Thymus (tissue), 11 donors: ENCODE data around the gene DDAH1. TPM values are rescaled to one million over a fixed set of nuclear protein-coding genes. Genes with fewer than 3 reads are reported as not detected.

Experiments
- DNase-seq, 9 donors: peaks; one replicate each; pipeline ENCODE4 v3.0.0-alpha.2; 2013; ENCODE audit warnings: low spot score in 9 of 9, low read depth in 6 of 9, missing footprints in 1 of 9
- H3K27ac ChIP-seq, 2 donors: one replicate each; pipeline ENCODE4 v1.5.1; 2013; ENCODE audit warnings: control low read depth in 1 of 2, low read depth in 1 of 2, low read length in 1 of 2, mild to moderate bottlenecking in 1 of 2, moderate library complexity in 1 of 2
- H3K27me3 ChIP-seq, 2 donors: one replicate each; pipeline ENCODE4 v1.5.1; 2013; ENCODE audit warnings: low read length in 1 of 2; ENCODE audit not compliant: control insufficient read depth in 2 of 2, insufficient read depth in 1 of 2
- H3K36me3 ChIP-seq, 2 donors: one replicate each; pipeline ENCODE4 v1.5.1; 2013; ENCODE audit warnings: low read length in 1 of 2, mild to moderate bottlenecking in 1 of 2, moderate library complexity in 1 of 2; ENCODE audit not compliant: control insufficient read depth in 2 of 2, insufficient read depth in 2 of 2
- H3K4me1 ChIP-seq, 2 donors: one replicate each; pipeline ENCODE4 v1.5.1; 2013; ENCODE audit warnings: low read length in 2 of 2; ENCODE audit not compliant: control insufficient read depth in 2 of 2, insufficient read depth in 2 of 2
- H3K4me3 ChIP-seq, 2 donors: one replicate each; pipeline ENCODE4 v1.5.1; 2013; ENCODE audit warnings: low read length in 2 of 2, control low read depth in 1 of 2, mild to moderate bottlenecking in 1 of 2
- H3K9me3 ChIP-seq, 2 donors: one replicate each; pipeline ENCODE4 v1.5.1; 2013; ENCODE audit warnings: low read length in 1 of 2, mild to moderate bottlenecking in 1 of 2; ENCODE audit not compliant: control insufficient read depth in 2 of 2, insufficient read depth in 1 of 2
- WGBS: extraction: QIAGEN DNeasy Blood & Tissue Kit; methylation state at CpG from one replicate; pipeline ENCODE4 v1.1.7; 2013; 5-methylcytosine and 5-hydroxymethylcytosine counted together
- polyA plus RNA-seq: library from polyadenylated mRNA; stranded (reverse); fragments of 200-250 nt; gene quantifications from one replicate; pipeline ENCODE4 v1.2.3, GENCODE V29; 2013
- total RNA-seq: library from RNA; stranded (reverse); fragments of 120-200 nt; gene quantifications from one replicate; pipeline ENCODE4 v1.2.4, GENCODE V29; 2013
- donor health status: healthy.

Gene DDAH1
- total and polyA plus RNA-seq, 2 donors = 0.99 to 2.4 TPM

DNA sequence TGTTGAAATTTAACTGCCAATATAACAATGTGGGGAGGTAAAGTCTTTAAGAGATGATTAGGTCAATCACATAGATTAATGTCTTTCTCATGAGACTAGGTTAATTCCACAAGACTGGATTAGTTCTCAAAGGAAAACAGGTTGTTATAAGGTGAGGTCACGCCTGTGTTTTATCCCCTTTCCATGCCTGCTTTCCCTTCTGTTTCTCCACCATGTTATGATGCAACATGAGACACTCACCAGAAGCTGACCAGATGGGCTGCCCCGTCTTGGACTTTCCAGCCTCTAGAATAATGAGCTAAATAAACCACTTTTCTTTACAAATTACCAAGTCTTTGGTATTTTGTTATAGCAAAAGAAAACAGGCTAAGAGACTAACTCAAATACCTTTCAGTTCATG lies 70.8 kb downstream of the DDAH1 start:
- Histone ChIP-seq H3K36me3 (no peaks in the 10 kb centered on the region), H3K9me3 (no peaks in the 10 kb centered on the region), H3K27ac (no peak overlapping the region), H3K4me3 (no peak overlapping the region), H3K27me3 (no peaks in the 10 kb centered on the region), H3K4me1 (no peaks in the 10 kb centered on the region)
- WGBS = 95% methylated on average over 2 of the region's 2 CpGs
- DNase-seq = no peak

DNA sequence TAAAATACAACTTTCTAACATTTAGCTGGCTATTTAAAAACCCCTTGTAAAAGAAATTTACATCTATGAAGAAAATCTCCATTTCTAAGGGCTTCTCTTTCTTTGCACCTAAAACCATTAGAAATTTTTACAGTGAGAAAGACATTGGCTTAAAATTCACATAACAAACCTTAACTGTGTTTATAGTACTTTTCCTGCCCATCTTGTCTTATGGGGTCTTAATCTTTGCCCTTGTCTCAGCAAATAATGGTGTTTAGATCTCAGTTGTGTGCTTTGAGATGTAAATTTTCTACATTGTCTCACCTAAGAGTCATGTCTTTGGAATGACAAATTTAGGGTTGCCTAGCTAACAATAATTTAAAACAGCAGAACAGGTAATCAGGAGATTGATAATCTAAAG lies 71.5 kb downstream of the DDAH1 start:
- Histone ChIP-seq H3K9me3 (no peaks in the 10 kb centered on the region), H3K27me3 (no peaks in the 10 kb centered on the region), H3K4me3 (no peak overlapping the region), H3K4me1 (no peaks in the 10 kb centered on the region), H3K36me3 (no peaks in the 10 kb centered on the region), H3K27ac (no peak overlapping the region)
- no peak for DNase-seq

DNA sequence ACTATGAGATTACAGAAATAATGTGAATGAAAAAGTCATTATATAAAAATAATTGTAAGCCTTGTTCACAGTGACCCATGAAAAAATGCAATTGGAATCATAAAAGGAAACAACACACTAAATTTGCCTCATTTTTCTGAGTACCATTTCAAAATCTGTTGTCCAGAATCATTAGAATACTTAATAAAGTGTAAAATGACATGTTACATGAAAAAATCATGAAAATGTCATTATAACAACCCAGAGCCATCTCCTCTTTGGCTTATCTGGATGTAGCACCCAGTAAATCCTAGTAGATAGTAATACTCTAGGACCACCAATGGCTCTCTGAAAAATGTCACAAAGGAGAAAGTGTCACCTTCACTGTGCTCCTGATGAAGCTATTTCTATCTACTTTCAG lies 76.5 kb downstream of the DDAH1 start:
- Histone ChIP-seq H3K36me3 (no peaks in the 10 kb centered on the region), H3K27me3 (no peaks in the 10 kb centered on the region), H3K4me1 (no peaks in the 10 kb centered on the region), H3K9me3 (no peaks in the 10 kb centered on the region), H3K27ac (no peak overlapping the region), H3K4me3 (no peak overlapping the region)
- no peak for DNase-seq

DNA sequence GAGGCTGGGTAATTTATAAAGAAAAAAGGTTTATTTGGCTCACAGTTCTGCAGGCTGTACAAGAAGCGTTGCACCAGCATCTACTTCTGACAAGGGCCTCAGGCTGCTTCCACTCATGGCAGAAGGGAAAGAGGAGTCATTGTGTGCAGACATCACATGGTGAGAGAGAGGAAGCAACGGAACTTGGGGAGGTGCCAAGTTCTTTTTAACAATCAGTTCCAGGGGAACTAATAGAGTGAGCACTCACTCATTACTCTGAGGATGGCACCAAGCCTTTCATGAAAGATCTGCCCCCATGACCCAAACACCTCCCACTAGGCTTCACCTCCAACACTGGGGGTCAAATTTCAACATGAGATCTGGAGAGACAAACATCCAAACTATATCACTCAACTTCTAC lies 77.2 kb downstream of the DDAH1 start:
- Histone ChIP-seq H3K4me3 (no peak overlapping the region), H3K4me1 (no peaks in the 10 kb centered on the region), H3K27me3 (no peaks in the 10 kb centered on the region), H3K27ac (no peak overlapping the region), H3K36me3 (no peaks in the 10 kb centered on the region), H3K9me3 (no peaks in the 10 kb centered on the region)
- WGBS = 87% methylated on average over 2 of the region's 2 CpGs
- no peak for DNase-seq

DNA sequence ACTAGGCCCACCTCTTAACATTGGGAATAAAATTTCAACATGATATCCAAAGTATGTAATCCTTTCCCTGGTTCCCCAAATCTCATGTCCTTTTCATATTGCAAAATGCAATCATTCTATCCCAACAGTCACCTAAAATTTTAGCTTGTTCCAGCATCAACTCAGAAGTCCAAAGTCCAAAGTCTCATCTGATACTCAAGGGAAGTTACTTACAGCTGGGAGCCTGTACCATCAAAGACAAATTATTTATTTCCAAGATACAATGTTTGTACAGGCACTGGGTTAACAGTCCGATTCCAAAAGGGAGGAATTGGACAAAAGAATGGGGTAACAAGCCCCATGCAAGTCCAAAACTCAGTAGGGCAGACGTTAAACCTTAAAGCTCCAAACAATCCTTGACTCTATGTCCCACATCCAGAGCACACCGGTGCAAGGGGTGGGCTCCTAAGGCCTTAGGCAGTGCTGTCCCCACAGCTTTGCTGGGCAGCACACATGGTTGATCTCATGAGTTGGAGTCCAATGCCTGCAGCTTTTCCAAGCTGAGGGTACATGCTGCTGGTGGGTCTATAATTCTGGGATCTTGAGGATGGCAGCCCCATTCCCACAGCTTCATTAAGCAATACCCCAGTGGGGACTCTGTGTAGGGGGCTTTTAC lies 78.8 kb downstream of the DDAH1 start:
- no peaks in the 10 kb centered on the region for H3K36me3 ChIP-seq
- no peak for DNase-seq
- no peak overlapping the region for H3K27ac ChIP-seq
- no peak overlapping the region for H3K4me3 ChIP-seq
- H3K27me3 ChIP-seq = no peaks in the 10 kb centered on the region
- no peaks in the 10 kb centered on the region for H3K4me1 ChIP-seq
- no peaks in the 10 kb centered on the region for H3K9me3 ChIP-seq
- WGBS = 98% methylated on average over 3 of the region's 3 CpGs

DNA sequence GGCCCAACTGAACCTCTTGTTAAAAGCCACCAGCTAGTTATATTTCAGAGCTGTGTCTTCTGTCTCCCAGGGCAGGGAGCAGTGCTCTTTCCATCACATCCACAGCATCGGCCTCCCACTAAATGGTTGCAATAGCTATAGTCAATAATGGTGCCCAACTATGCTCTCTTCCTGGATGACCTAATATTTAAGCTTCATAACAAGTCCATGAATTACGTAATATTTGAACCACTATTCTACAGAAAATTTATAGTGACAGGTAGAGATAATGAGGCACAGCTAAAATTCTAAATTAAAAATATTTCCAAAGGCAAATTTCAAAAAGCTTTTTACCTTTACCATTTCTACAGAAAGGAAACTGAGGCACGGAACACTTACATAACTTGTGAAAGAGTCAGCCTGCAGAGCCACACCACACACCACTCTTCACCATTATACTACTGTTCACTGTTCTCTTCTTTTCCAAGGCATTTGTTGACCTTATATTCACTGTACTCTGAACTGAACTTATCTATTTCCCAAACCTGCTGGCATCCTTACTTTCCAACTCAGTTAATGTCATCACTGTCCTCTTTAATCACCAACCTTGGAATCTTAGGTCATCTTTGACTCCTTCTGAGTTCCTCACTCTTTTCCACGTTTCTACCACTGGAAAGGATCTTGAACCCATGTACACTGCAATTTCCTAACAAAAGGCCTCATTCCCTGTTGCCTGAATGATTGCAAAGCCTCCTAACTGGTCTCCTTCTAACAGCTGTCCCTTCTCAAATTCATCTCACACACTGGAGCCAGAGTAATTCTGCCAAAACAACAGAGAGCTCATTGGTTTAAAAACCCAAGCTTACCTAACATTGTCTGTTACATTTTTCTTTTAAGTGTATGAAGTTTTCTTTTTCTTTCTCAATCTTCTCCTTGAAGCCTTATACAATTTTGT lies 85.5 kb downstream of the DDAH1 start:
- Histone ChIP-seq H3K4me1 (no peaks in the 10 kb centered on the region), H3K36me3 (no peaks in the 10 kb centered on the region)

DNA sequence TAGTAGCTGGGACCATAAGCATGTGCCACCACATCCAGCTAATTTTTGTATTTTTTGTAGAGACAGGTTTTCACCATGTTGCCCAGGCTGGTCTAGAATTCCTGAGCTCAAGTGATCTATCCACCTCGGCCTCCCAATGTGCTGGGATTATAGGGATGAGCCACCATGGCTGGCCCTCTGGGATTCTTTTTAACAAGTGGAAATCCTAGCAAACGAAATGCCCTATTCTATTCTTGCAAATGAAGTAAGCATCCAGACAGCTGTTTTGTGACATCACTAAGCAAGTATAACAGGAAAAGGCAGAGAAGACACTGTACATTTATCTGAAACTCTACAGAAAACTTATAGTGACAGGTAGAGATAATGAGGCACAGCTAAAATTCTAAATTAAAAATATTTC lies 86.4 kb downstream of the DDAH1 start:
- 95% methylated on average over 2 of the region's 2 CpGs for WGBS
- no peak overlapping the region for H3K4me3 ChIP-seq
- no peaks in the 10 kb centered on the region for H3K9me3 ChIP-seq

More for the DNA sequence above, 85.5 kb downstream of the DDAH1 start:
- DNase-seq = no peak
- H3K9me3 ChIP-seq = no peaks in the 10 kb centered on the region
- H3K4me3 ChIP-seq = no peak overlapping the region
- WGBS = 93% methylated on average over 4 of the region's 4 CpGs
- no peak overlapping the region for H3K27ac ChIP-seq
- no peaks in the 10 kb centered on the region for H3K27me3 ChIP-seq

DNA sequence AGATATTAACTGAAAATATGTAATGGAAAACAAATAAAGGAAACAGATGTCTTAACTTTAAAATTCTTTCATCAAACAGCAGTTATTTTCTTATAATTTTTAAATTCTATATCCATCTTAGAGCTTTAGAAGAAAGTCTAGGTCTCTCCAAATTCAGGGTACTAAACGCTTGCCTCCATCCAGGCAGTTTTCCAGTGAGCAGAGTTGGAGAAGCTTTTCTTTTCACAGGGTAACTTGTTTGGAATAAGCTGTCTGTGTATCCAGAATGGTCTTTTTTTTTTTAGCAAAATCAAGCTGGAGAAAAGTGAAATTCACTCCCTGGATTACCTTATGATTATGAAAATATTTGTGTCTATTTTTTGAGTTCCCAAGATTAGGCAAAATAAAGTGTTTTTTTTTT lies 88.6 kb downstream of the DDAH1 start:
- Histone ChIP-seq H3K4me1 (no peaks in the 10 kb centered on the region), H3K4me3 (no peak overlapping the region), H3K27me3 (no peaks in the 10 kb centered on the region), H3K9me3 (no peaks in the 10 kb centered on the region), H3K27ac (no peak overlapping the region), H3K36me3 (no peaks in the 10 kb centered on the region)
- DNase-seq = no peak
- 94% methylated on average over 1 of the region's 1 CpG for WGBS

More for the DNA sequence above, 86.4 kb downstream of the DDAH1 start:
- no peak for DNase-seq
- Histone ChIP-seq H3K36me3 (no peaks in the 10 kb centered on the region), H3K4me1 (no peaks in the 10 kb centered on the region), H3K27me3 (no peaks in the 10 kb centered on the region), H3K27ac (no peak overlapping the region)

DNA sequence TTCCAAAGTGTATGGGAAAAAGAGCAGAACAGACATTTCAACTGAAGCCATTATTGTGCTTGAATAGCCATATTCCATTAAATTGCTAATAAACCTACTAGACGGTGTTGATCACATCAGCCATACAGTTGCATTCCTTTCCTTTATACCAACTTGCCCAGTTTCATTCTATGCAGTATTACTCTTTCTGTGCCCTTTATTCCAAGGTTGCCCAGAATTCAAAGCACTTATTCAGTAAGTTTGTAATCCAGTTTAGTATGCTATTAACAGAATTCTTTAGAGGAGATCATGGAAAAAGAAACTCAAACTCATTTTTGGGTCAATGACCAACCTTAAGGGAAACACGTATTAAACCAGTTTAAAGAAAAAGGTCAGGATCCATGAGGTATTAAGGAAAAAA lies 89.5 kb downstream of the DDAH1 start:
- Histone ChIP-seq H3K36me3 (no peaks in the 10 kb centered on the region), H3K27ac (no peak overlapping the region), H3K9me3 (no peaks in the 10 kb centered on the region), H3K4me1 (no peaks in the 10 kb centered on the region), H3K27me3 (no peaks in the 10 kb centered on the region), H3K4me3 (no peak overlapping the region)
- WGBS = 98% methylated on average over 2 of the region's 2 CpGs
- no peak for DNase-seq
